ENCODE results near the gene NFIX. TPM values are rescaled to one million over a fixed set of nuclear protein-coding genes. Genes with fewer than 3 reads are reported as not detected.
A peak's percentile ranks its signal among the peaks of the same experiment; 100 is the strongest.

Gene NFIX
- total RNA-seq, 4 donors from 2014 or later, result 27.4 to 381 (median 78.4) TPM

GRCh38 chr19:13012690-13013608 is 17.7 kb downstream of the NFIX start:
- Histone ChIP-seq H3K36me3 (no peaks in the 10 kb centered on the region), H3K27me3 (no peaks in the 10 kb centered on the region), H3K4me3 (peak overlapping the region; percentile 39 to 42), H3K27ac (peak overlapping the region; percentile 95 to 99), H3K4me1 (peaks cover 8 to 43% of the 10 kb centered on the region in 2 donors), H3K9me3 (no peaks in the 10 kb centered on the region)
- DNase-seq, result peak; percentile 84 to 88
- peak in 1 of 2 donors; percentile 29 for TF ChIP-seq POLR2A (IDR thresholded peaks at IDR 0.05)
- TF ChIP-seq, protein P1, sequence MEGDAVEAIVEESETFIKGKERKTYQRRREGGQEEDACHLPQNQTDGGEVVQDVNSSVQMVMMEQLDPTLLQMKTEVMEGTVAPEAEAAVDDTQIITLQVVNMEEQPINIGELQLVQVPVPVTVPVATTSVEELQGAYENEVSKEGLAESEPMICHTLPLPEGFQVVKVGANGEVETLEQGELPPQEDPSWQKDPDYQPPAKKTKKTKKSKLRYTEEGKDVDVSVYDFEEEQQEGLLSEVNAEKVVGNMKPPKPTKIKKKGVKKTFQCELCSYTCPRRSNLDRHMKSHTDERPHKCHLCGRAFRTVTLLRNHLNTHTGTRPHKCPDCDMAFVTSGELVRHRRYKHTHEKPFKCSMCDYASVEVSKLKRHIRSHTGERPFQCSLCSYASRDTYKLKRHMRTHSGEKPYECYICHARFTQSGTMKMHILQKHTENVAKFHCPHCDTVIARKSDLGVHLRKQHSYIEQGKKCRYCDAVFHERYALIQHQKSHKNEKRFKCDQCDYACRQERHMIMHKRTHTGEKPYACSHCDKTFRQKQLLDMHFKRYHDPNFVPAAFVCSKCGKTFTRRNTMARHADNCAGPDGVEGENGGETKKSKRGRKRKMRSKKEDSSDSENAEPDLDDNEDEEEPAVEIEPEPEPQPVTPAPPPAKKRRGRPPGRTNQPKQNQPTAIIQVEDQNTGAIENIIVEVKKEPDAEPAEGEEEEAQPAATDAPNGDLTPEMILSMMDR (IDR thresholded peaks at IDR 0.05), result peak in 1 of 4 experiments; percentile 2
- intact Hi-C loops (cut with DNase I; ENCODE audit: low total_unique reads), result no loop called here

DNA sequence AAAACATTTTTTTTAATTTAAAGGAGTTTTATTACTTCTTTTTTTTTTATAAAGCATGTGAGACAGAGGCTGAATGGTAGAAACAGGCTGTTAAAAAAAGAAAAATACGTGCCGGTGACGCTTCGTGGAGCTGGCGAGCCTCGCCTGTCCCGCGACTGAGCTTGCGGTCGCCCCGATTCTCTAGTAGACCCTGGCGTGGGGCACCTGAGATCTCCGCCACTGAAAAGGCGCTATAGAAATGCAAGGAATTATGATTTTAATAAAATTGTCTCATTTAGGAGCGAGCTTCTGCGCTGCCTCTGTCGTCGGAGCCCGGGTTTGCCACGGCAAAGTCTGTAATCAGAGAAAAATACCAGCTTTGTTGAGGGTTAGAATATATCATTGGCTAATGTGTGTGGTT is 18.4 kb downstream of the NFIX start:
- Histone ChIP-seq H3K27ac (peak overlapping the region; percentile 95 to 99), H3K4me1 (peaks cover 6 to 36% of the 10 kb centered on the region in 2 donors), H3K9me3 (no peaks in the 10 kb centered on the region), H3K36me3 (no peaks in the 10 kb centered on the region), H3K4me3 (peak overlapping the region; percentile 39 to 42), H3K27me3 (no peaks in the 10 kb centered on the region)
- TF ChIP-seq POLR2A (IDR thresholded peaks at IDR 0.05), result no peak
- TF ChIP-seq, protein P1 (IDR thresholded peaks at IDR 0.05), result no peak
- intact Hi-C loops (cut with DNase I; ENCODE audit: low total_unique reads), result no loop called here
- DNase-seq, result peak in 1 of 2 donors; percentile 51

- Histone ChIP-seq H3K36me3 (no peaks in the 10 kb centered on the region), H3K27ac (peak overlapping the region; percentile 95 to 99), H3K9me3 (no peaks in the 10 kb centered on the region), H3K27me3 (no peaks in the 10 kb centered on the region), H3K4me3 (peak overlapping the region; percentile 39 to 42), H3K4me1 (peaks cover 0 to 29% of the 10 kb centered on the region in 2 donors)
- intact Hi-C loops (cut with DNase I; ENCODE audit: low total_unique reads), result no loop called here
- TF ChIP-seq, protein P1 (IDR thresholded peaks at IDR 0.05), result no peak
- TF ChIP-seq POLR2A (IDR thresholded peaks at IDR 0.05), result no peak
- peak; percentile 59 to 60 for DNase-seq
Observed at GRCh38 chr19:13014101-13014920, 19.0 kb downstream of the NFIX start.

GRCh38 chr19:13014921-13015280 is 19.6 kb downstream of the NFIX start:
- no peak for TF ChIP-seq POLR2A (IDR thresholded peaks at IDR 0.05)
- TF ChIP-seq, protein P1 (IDR thresholded peaks at IDR 0.05), result no peak
- H3K36me3 ChIP-seq, result no peaks in the 10 kb centered on the region
- H3K27ac ChIP-seq, result peak overlapping the region; percentile 95 to 99
- no peaks in the 10 kb centered on the region for H3K27me3 ChIP-seq
- H3K9me3 ChIP-seq, result no peaks in the 10 kb centered on the region
- intact Hi-C loops (cut with DNase I; ENCODE audit: low total_unique reads), result no loop called here
- H3K4me3 ChIP-seq, result peak overlapping the region; percentile 39 to 42
- DNase-seq, result no peak
- peaks cover 0 to 25% of the 10 kb centered on the region in 2 donors for H3K4me1 ChIP-seq
